Measurements from ENCODE around the gene ZNF608.

- TF ChIP-seq SUZ12 (IDR thresholded peaks at IDR 0.05; ENCODE audit: extremely low read depth, insufficient read depth, insufficient read length) (no peak), ZNF274 (IDR thresholded peaks at IDR 0.05; ENCODE audit: low read depth, low read length) (no peak)
Observed at GRCh38 chr5:124740071-124740470, 6.4 kb downstream of the ZNF608 start.
